HCT116 (cell line): Measurements from ENCODE around the gene RUNX1. TPM values are rescaled to one million over a fixed set of nuclear protein-coding genes. Genes with fewer than 3 reads are reported as not detected.

ENCODE experiments used
- ATAC-seq: fragments of 200-7000 bp; cut with Tn5 transposase; 2 replicates; pipeline ENCODE4 v1.9.1; 2020; ENCODE audit warnings: mild to moderate bottlenecking, moderate library complexity
- BruUV-seq: library from RNA; stranded (reverse); fragments of 400-500 nt; replicated peaks from 2 replicates; lab custom pipeline; 2021; lab: Mats Ljungman, UMichigan
- CTCF ChIA-PET: fragments of 300-600 bp; sonication (Branson Sonifier 250); formaldehyde crosslinking; loops from one replicate; lab custom pipeline; 2021; ENCODE audit warnings: antibody characterized with exemption; lab: Charles Lee
- POLR2A ChIA-PET: fragments of 300-600, 350-600 bp; sonication (Branson Sonifier 250); formaldehyde crosslinking; loops from one replicate; lab custom pipeline; 2021; ENCODE audit warnings: antibody characterized with exemption; lab: Charles Lee
- RAD21 ChIA-PET, 2 experiments: fragments of 300-600 bp; sonication (Branson Sonifier 250); formaldehyde crosslinking; loops; one replicate each; lab custom pipeline; 2023; ENCODE audit warnings: low total read pairs in 2 of 2; ENCODE audit not compliant: uncharacterized antibody in 2 of 2, unreplicated experiment in 2 of 2, low non-redundant PET in 1 of 2; lab: Charles Lee
- DNase-seq: peaks from one replicate; pipeline ENCODE4 v3.0.0-alpha.2; 2010; ENCODE audit warnings: low read depth, low spot score
- H2AFZ ChIP-seq: fragments of 200-600 bp; shearing (Covaris generic), sonication (generic); 2 replicates; pipeline ENCODE4 v1.6.1; 2017; ENCODE audit warnings: low read depth, mixed run types, mixed read lengths, antibody characterized with exemption, low read length; ENCODE audit not compliant: poor library complexity, severe bottlenecking
- H3K27ac ChIP-seq: 2 replicates; pipeline ENCODE4 v1.5.1; 2012; ENCODE audit warnings: low read depth, low read length
- H3K27me3 ChIP-seq: fragments of 200-600 bp; sonication (generic); 2 replicates; pipeline ENCODE4 v1.6.1; 2016; ENCODE audit warnings: mixed run types, low read length, mixed read lengths; ENCODE audit not compliant: insufficient read depth
- H3K36me3 ChIP-seq, 2 experiments: fragments of 200-500 bp in 1 of 2; fragments of 200-600 bp in 1 of 2; sonication (Bioruptor generic) in 1 of 2; sonication (generic) in 1 of 2; 2 replicates each; pipeline versions ENCODE4 v1.5.1 to v1.6.1; 2014 to 2016; ENCODE audit warnings: low read length in 2 of 2, inconsistent platforms in 1 of 2, mixed read lengths in 1 of 2, mixed run types in 1 of 2; ENCODE audit not compliant: insufficient read depth in 2 of 2, control insufficient read depth in 1 of 2
- H3K4me1 ChIP-seq, 2 experiments: fragments of 200-600 bp in 1 of 2; sonication (generic) in 1 of 2; 2 replicates each; pipeline versions ENCODE4 v1.5.1 to v1.6.1; 2012 to 2017; ENCODE audit warnings: low read length in 2 of 2, inconsistent platforms in 1 of 2, mild to moderate bottlenecking in 1 of 2, mixed read lengths in 1 of 2, mixed run types in 1 of 2, moderate library complexity in 1 of 2; ENCODE audit not compliant: insufficient read depth in 2 of 2, control insufficient read depth in 1 of 2
- H3K4me2 ChIP-seq: fragments of 200-600 bp; sonication (generic); 2 replicates; pipeline ENCODE4 v1.6.1; 2017; ENCODE audit warnings: mixed run types, low read length, mixed read lengths
- H3K4me3 ChIP-seq, 2 experiments: fragments of 200-600 bp in 1 of 2; sonication (generic) in 1 of 2; replicated peaks in 1 of 2; 2 replicates each; pipeline ENCODE4 v1.5.1; 2011 to 2016; ENCODE audit warnings: low read length in 2 of 2, control low read depth in 1 of 2, low read depth in 1 of 2, mild to moderate bottlenecking in 1 of 2, mixed read lengths in 1 of 2, mixed run types in 1 of 2
- H3K79me2 ChIP-seq: fragments of 200-600 bp; sonication (generic); 2 replicates; pipeline ENCODE4 v1.6.1; 2017; ENCODE audit warnings: mild to moderate bottlenecking, mixed run types, low read length, moderate library complexity, mixed read lengths; ENCODE audit not compliant: insufficient read depth
- H3K9ac ChIP-seq: fragments of 200-600 bp; sonication (generic); 2 replicates; pipeline ENCODE4 v1.6.1; 2016; ENCODE audit warnings: low read length, mixed read lengths
- H3K9me2 ChIP-seq: fragments of 200-600 bp; sonication (generic), shearing (Covaris generic); 2 replicates; pipeline ENCODE4 v1.6.1; 2017; ENCODE audit warnings: mixed run types, mild to moderate bottlenecking, moderate library complexity; ENCODE audit not compliant: insufficient read depth
- H3K9me3 ChIP-seq, 2 experiments: fragments of 200-500 bp in 1 of 2; fragments of 200-600 bp in 1 of 2; sonication (Bioruptor generic) in 1 of 2; sonication (generic) in 1 of 2; 2 replicates each; pipeline ENCODE4 v1.6.1; 2014 to 2017; ENCODE audit warnings: low read length in 2 of 2, mixed read lengths in 2 of 2, inconsistent platforms in 1 of 2, low read depth in 1 of 2, mild to moderate bottlenecking in 1 of 2, mixed run types in 1 of 2, moderate library complexity in 1 of 2; ENCODE audit not compliant: control insufficient read depth in 1 of 2, insufficient read depth in 1 of 2
- H4K20me1 ChIP-seq: fragments of 200-600 bp; sonication (generic), shearing (Covaris generic); 2 replicates; pipeline ENCODE4 v1.6.1; 2017; ENCODE audit warnings: mixed run types, mild to moderate bottlenecking, moderate library complexity; ENCODE audit not compliant: insufficient read depth
- CBX3 ChIP-seq: IDR thresholded peaks from 2 replicates; pipeline ENCODE4 v1.6.1; 2012; ENCODE audit warnings: low read depth
- CEBPB ChIP-seq: IDR thresholded peaks from 2 replicates; pipeline ENCODE4 v1.6.1; 2012; ENCODE audit warnings: low read depth
- ELF1 ChIP-seq: IDR thresholded peaks from 2 replicates; pipeline ENCODE4 v1.6.1; 2012; ENCODE audit warnings: low read depth, borderline replicate concordance
- POLR2A ChIP-seq: IDR thresholded peaks from 2 replicates; pipeline ENCODE4 v1.7.0; 2011; ENCODE audit warnings: borderline replicate concordance; ENCODE audit not compliant: insufficient read depth, insufficient read length; ENCODE audit errors: extremely low read depth
- RAD21 ChIP-seq: IDR thresholded peaks from 2 replicates; pipeline ENCODE4 v1.6.1; 2012; ENCODE audit warnings: low read depth, mild to moderate bottlenecking
- SP1 ChIP-seq: IDR thresholded peaks from 2 replicates; pipeline ENCODE4 v1.6.1; 2012; ENCODE audit warnings: low read depth
- SRF ChIP-seq: IDR thresholded peaks from 2 replicates; pipeline ENCODE4 v1.6.1; 2012; ENCODE audit warnings: low read depth
- ZNF274 ChIP-seq: fragments of 200-500 bp; sonication (Bioruptor generic); IDR thresholded peaks from 2 replicates; pipeline ENCODE4 v1.6.1; 2014; ENCODE audit warnings: mild to moderate bottlenecking, low read depth, low read length, inconsistent platforms
- intact Hi-C: fragments of 100-400 bp; cut with micrococcal nuclease; formaldehyde crosslinking; loops from 2 replicates; pipeline ENCODE4 v1.10.0; 2022
- total RNA-seq: library from RNA; stranded (reverse); gene quantifications from one replicate; pipeline ENCODE4 v1.2.1, GENCODE V29; 2021; ENCODE audit not compliant: unreplicated experiment
- TF ChIP-seq, protein P1 (sequence below): IDR thresholded peaks from 2 replicates; pipeline ENCODE4 v1.6.1; 2012
- TF ChIP-seq, protein P2 (sequence below), 3 experiments: fragments of 200-600 bp in 1 of 3; sonication (generic) in 1 of 3; IDR thresholded peaks in 2 of 3; conservative IDR thresholded peaks in 1 of 3; 2 replicates each; pipeline ENCODE4 v1.5.1; 2012 to 2017; ENCODE audit warnings: low read depth in 2 of 3, low read length in 2 of 3, antibody characterized with exemption in 1 of 3, borderline replicate concordance in 1 of 3, control low read depth in 1 of 3, mild to moderate bottlenecking in 1 of 3, mixed read lengths in 1 of 3, mixed run types in 1 of 3, moderate library complexity in 1 of 3; ENCODE audit not compliant: insufficient read depth in 1 of 3

RUNX1 gene
- total RNA-seq, 1 experiment from 2014 or later, result 33.5 TPM

DNA sequence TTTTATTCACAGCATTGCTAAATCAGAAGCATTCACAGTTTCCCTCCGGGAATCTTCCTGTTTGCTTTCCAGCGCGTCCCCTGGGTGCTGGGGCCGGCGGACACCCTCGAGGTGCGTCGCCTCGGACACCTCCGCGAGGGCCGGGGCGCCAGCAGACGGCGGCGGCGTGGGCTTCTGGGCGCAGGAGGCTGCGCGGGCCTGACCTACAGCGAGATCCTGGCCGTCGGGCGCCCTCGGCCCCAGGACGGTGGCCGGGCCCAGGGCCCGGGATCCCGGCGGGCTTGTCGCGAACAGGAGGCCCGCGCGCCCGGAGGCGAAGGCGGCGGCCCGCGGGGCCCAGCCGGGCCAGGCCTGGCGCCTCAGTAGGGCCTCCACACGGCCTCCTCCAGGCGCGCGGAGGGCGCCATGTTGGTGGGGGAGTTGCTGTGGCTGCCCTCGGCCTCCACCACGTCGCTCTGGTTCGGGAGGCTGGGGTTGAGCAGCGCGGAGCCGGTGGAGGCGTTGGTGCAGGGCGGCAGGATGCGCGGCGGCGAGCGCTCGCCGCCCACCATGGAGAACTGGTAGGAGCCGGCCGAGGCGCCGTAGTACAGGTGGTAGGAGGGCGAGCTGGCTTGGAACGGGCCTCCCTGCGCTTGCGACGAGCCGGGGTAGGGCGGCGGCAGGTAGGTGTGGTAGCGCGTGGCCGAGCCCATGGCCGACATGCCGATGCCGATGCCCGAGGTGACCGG is 257.2 kb downstream of the RUNX1 start:
- DNase-seq (no peak), ATAC-seq (no peak)
- BruUV-seq, result no TSS peak
- Histone ChIP-seq H2AFZ (no peak overlapping the region), H3K4me2 (no peak overlapping the region), H3K27ac (no peak overlapping the region), H3K4me1 (peaks cover 27 to 28% of the 10 kb centered on the region in 2 experiments), H3K9me2 (no peaks in the 10 kb centered on the region), H3K9ac (no peak overlapping the region), H3K79me2 (no peaks in the 10 kb centered on the region), H3K36me3 (0 out of 4 replicates have a peak, but pooled peaks cover 0 to 3% of the 10 kb centered on the region in 2 experiments), H3K9me3 (no peaks in the 10 kb centered on the region), H3K4me3 (no peak overlapping the region), H4K20me1 (no peaks in the 10 kb centered on the region), H3K27me3 (no peaks in the 10 kb centered on the region)
- ChIA-PET CTCF (no interaction called here), RAD21 (no interaction called here), POLR2A (no interaction called here)
- TF ChIP-seq ZNF274 (no peak), RAD21 (no peak), SP1 (no peak), POLR2A (no peak), CBX3 (no peak), ELF1 (no peak), SRF (no peak), CEBPB (no peak)
- TF ChIP-seq, protein P1, sequence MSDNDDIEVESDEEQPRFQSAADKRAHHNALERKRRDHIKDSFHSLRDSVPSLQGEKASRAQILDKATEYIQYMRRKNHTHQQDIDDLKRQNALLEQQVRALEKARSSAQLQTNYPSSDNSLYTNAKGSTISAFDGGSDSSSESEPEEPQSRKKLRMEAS, result no peak
- TF ChIP-seq, protein P2, sequence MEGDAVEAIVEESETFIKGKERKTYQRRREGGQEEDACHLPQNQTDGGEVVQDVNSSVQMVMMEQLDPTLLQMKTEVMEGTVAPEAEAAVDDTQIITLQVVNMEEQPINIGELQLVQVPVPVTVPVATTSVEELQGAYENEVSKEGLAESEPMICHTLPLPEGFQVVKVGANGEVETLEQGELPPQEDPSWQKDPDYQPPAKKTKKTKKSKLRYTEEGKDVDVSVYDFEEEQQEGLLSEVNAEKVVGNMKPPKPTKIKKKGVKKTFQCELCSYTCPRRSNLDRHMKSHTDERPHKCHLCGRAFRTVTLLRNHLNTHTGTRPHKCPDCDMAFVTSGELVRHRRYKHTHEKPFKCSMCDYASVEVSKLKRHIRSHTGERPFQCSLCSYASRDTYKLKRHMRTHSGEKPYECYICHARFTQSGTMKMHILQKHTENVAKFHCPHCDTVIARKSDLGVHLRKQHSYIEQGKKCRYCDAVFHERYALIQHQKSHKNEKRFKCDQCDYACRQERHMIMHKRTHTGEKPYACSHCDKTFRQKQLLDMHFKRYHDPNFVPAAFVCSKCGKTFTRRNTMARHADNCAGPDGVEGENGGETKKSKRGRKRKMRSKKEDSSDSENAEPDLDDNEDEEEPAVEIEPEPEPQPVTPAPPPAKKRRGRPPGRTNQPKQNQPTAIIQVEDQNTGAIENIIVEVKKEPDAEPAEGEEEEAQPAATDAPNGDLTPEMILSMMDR (IDR thresholded peaks at IDR 0.05 in 2 of 3, conservative IDR thresholded peaks at IDR 0.05 in 1 of 3; ENCODE audit: borderline replicate concordance in 1 of 3, insufficient read depth in 1 of 3, low read depth in 2 of 3, low read length in 2 of 3), result no peak
- intact Hi-C loops, result no loop called here
